GM18873 (cell line): ENCODE measurements around the gene SGCG.
"Not testable (repeated sequence)": the region's sequence is repeated elsewhere in the genome, so short reads cannot be mapped to it uniquely, and the experiment has no call there.

Experiments used
- ATAC-seq: cut with Tn5 transposase; IDR thresholded peaks from one replicate; pipeline ENCODE4 v1.9.1; 2021; ENCODE audit warnings: mild to moderate bottlenecking, moderate library complexity, moderate number of reproducible peaks; ENCODE audit not compliant: unreplicated experiment, low FRiP score

The SGCG gene

GRCh38 chr13:23203516-23203915 lies 22.7 kb downstream of the SGCG start:
- ATAC-seq, result no peak

GRCh38 chr13:23205807-23206206 lies 25.0 kb downstream of the SGCG start:
- no peak for ATAC-seq

- ATAC-seq, result no peak
Observed at GRCh38 chr13:23212671-23213070, 31.9 kb downstream of the SGCG start.

- ATAC-seq, result no peak
Observed at GRCh38 chr13:23231241-23231640, 50.5 kb downstream of the SGCG start.

- no peak for ATAC-seq
Observed at GRCh38 chr13:23235994-23236393, 55.2 kb downstream of the SGCG start.

GRCh38 chr13:23243066-23243465 lies 62.3 kb downstream of the SGCG start:
- ATAC-seq, result no peak

- ATAC-seq, result not testable (repeated sequence)
Observed at GRCh38 chr13:23248410-23248809, 67.6 kb downstream of the SGCG start.

GRCh38 chr13:23254506-23254905 lies 73.7 kb downstream of the SGCG start:
- ATAC-seq, result no peak

- no peak for ATAC-seq
Observed at GRCh38 chr13:23267571-23267970, 86.8 kb downstream of the SGCG start.

- ATAC-seq, result peak; percentile 86
Observed at GRCh38 chr13:23268441-23268840, 87.7 kb downstream of the SGCG start.

- ATAC-seq, result no peak
Observed at GRCh38 chr13:23271331-23271730, 90.6 kb downstream of the SGCG start.

GRCh38 chr13:23273498-23273897 lies 92.7 kb downstream of the SGCG start:
- no peak for ATAC-seq

- ATAC-seq, result no peak
Observed at GRCh38 chr13:23279321-23279720, 98.5 kb downstream of the SGCG start.

- ATAC-seq, result no peak
Observed at GRCh38 chr13:23288564-23288963, 107.8 kb downstream of the SGCG start.

GRCh38 chr13:23288995-23289394 lies 108.2 kb downstream of the SGCG start:
- no peak for ATAC-seq

- ATAC-seq, result no peak
Observed at GRCh38 chr13:23289917-23290357, 109.2 kb downstream of the SGCG start.

- ATAC-seq, result no peak
Observed at GRCh38 chr13:23292586-23292985, 111.8 kb downstream of the SGCG start.

GRCh38 chr13:23314837-23315236 lies 134.1 kb downstream of the SGCG start:
- ATAC-seq, result not testable (repeated sequence)

GRCh38 chr13:23319883-23320224 lies 139.1 kb downstream of the SGCG start:
- no peak for ATAC-seq

GRCh38 chr13:23320926-23321534 lies 140.3 kb downstream of the SGCG start:
- ATAC-seq, result no peak

- no peak for ATAC-seq
Observed at GRCh38 chr13:23321535-23322241, 140.9 kb downstream of the SGCG start.
